Measurements from ENCODE around the gene KCNQ5. TPM values are rescaled to one million over a fixed set of nuclear protein-coding genes. Genes with fewer than 3 reads are reported as not detected.

Gene KCNQ5
- total and polyA plus RNA-seq, 10 of the 15 experiments (the other 5 are each of a cell fraction or from before 2014, with no cell fraction given) = 0.60 to 16.2 (median 3.2) TPM

- H3K36me3 ChIP-seq (ENCODE audit: control insufficient read depth in 2 of 2, insufficient read depth in 2 of 2, low read length in 1 of 2) = no peaks in the 10 kb centered on the region
- DNase-seq (ENCODE audit: low read depth, low spot score) (peak; percentile 65), FAIRE-seq (no peak), ATAC-seq (peak; percentile 88)
- ChIA-PET SMC1A (ENCODE audit: uncharacterized antibody, unreplicated experiment) (interaction anchor here (0.8 to 13.7 kb wide), 29 partner anchors 8 to 396 kb away, joined by 3 to 163 read pairs (median 5); no protein-coding TSS in a partner anchor), CTCF (interaction anchor here (0.7 to 4.0 kb wide), 14 partner anchors 10 to 430 kb away, joined by 3 to 39 read pairs (median 4); no protein-coding TSS in a partner anchor), RAD21 (ENCODE audit: unreplicated experiment) (interaction anchor here (0.8 to 6.4 kb wide), 19 partner anchors 10 to 445 kb away, joined by 3 to 94 read pairs (median 9); partner anchors contain the start of gene KCNQ5), POLR2A (interaction anchor here (0.7 to 2.4 kb wide), 15 partner anchors 12 to 285 kb away, joined by 3 to 24 read pairs (median 6); partner anchors contain the start of gene KCNQ5)
- H3K27me3 ChIP-seq (replicated peaks in 1 of 2; ENCODE audit: control insufficient read depth in 2 of 2, insufficient read depth in 2 of 2, low read length in 1 of 2) = no peaks in the 10 kb centered on the region
- no peaks in the 10 kb centered on the region for H4K20me1 ChIP-seq (ENCODE audit: control insufficient read depth, insufficient read depth)
- in situ Hi-C loops (cut with MboI) (no loop called here), intact Hi-C loops (cut with micrococcal nuclease; ENCODE audit: unreplicated experiment) (loop anchor here (1.0 to 2.0 kb wide), 2 partner anchors 35 to 59 kb away; no protein-coding TSS in a partner anchor)
- WGBS (ENCODE audit: insufficient coverage, insufficient replicate concordance, low lambda C conversion rate, missing lambda C conversion rate) = 35% methylated on average over 3 of the region's 3 CpGs
- no peak overlapping the region for H2AFZ ChIP-seq (ENCODE audit: control insufficient read depth, low read depth, low read length)
- H3K27ac ChIP-seq (ENCODE audit: control insufficient read depth, insufficient read depth) = peak overlapping the region; percentile 89
- peak overlapping the region; percentile 64 for H3K9ac ChIP-seq (ENCODE audit: control insufficient read depth, insufficient read depth, low read length)
- H3K4me3 ChIP-seq = peak overlapping the region; percentile 48; the same call in 1 of the 2 replicates
- H3K4me1 ChIP-seq (ENCODE audit: control insufficient read depth, insufficient read depth, low read length) = peaks cover 19% of the 10 kb centered on the region
- no peaks in the 10 kb centered on the region; the same call in 2 of the 3 replicates for H3K9me3 ChIP-seq (replicated peaks; ENCODE audit: control insufficient read depth, insufficient read depth, low read length)
- peak overlapping the region; percentile 67 for H3K4me2 ChIP-seq (ENCODE audit: control insufficient read depth, insufficient read depth)
- BruUV-seq (replicated peaks) = TSS peak; percentile 43
- peaks cover 36% of the 10 kb centered on the region for H3K79me2 ChIP-seq (ENCODE audit: control insufficient read depth, insufficient read depth, low read length)
- no peak for TF ChIP-seq PKNOX1 (IDR thresholded peaks at IDR 0.05)
- TF ChIP-seq HDAC2 (IDR thresholded peaks at IDR 0.05) = no peak
- TF ChIP-seq BHLHE40 (IDR thresholded peaks at IDR 0.05; ENCODE audit: borderline replicate concordance in 1 of 2, low read depth in 2 of 2, low read length in 1 of 2) = peak; percentile 23 to 71; a peak in 3 of 4 replicates
- peak; percentile 44; the same call in 1 of the 2 replicates for TF ChIP-seq ZNF384 (IDR thresholded peaks at IDR 0.05; ENCODE audit: borderline replicate concordance, low read depth, low read length)
- TF ChIP-seq IRF5 (IDR thresholded peaks at IDR 0.05; ENCODE audit: borderline replicate concordance) = no peak
- TF ChIP-seq, protein P1, sequence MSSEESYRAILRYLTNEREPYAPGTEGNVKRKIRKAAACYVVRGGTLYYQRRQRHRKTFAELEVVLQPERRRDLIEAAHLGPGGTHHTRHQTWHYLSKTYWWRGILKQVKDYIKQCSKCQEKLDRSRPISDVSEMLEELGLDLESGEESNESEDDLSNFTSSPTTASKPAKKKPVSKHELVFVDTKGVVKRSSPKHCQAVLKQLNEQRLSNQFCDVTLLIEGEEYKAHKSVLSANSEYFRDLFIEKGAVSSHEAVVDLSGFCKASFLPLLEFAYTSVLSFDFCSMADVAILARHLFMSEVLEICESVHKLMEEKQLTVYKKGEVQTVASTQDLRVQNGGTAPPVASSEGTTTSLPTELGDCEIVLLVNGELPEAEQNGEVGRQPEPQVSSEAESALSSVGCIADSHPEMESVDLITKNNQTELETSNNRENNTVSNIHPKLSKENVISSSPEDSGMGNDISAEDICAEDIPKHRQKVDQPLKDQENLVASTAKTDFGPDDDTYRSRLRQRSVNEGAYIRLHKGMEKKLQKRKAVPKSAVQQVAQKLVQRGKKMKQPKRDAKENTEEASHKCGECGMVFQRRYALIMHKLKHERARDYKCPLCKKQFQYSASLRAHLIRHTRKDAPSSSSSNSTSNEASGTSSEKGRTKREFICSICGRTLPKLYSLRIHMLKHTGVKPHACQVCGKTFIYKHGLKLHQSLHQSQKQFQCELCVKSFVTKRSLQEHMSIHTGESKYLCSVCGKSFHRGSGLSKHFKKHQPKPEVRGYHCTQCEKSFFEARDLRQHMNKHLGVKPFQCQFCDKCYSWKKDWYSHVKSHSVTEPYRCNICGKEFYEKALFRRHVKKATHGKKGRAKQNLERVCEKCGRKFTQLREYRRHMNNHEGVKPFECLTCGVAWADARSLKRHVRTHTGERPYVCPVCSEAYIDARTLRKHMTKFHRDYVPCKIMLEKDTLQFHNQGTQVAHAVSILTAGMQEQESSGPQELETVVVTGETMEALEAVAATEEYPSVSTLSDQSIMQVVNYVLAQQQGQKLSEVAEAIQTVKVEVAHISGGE (CRISPR knock-in tag; IDR thresholded peaks at IDR 0.05) = no peak
- TF ChIP-seq RFX5 (IDR thresholded peaks at IDR 0.05; ENCODE audit: low read depth, low read length) = no peak
- no peak for TF ChIP-seq TAF1 (IDR thresholded peaks at IDR 0.05; ENCODE audit: borderline replicate concordance, low read depth, low read length)
- no peak for TF ChIP-seq NFYB (IDR thresholded peaks at IDR 0.05; ENCODE audit: insufficient read depth, low read depth, low read length)
- TF ChIP-seq NRF1 (conservative IDR thresholded peaks at IDR 0.05; ENCODE audit: low read depth, low read length) = no peak
- TF ChIP-seq SIX5 (IDR thresholded peaks at IDR 0.05; ENCODE audit: low read depth, low read length, severe bottlenecking) = no peak
- no peak for TF ChIP-seq WRNIP1 (IDR thresholded peaks at IDR 0.05; ENCODE audit: borderline replicate concordance, low read depth, low read length)
- TF ChIP-seq RB1 (IDR thresholded peaks at IDR 0.05; ENCODE audit: borderline replicate concordance) = no peak
- no peak for TF ChIP-seq NFYA (IDR thresholded peaks at IDR 0.05; ENCODE audit: borderline replicate concordance, low read depth, low read length)
- peak; percentile 85; the same call in 1 of the 2 replicates for TF ChIP-seq TBL1XR1 (IDR thresholded peaks at IDR 0.05; ENCODE audit: low read depth, low read length)
- TF ChIP-seq YBX1 (IDR thresholded peaks at IDR 0.05) = no peak
- peak; percentile 69 for TF ChIP-seq NR2F1 (conservative IDR thresholded peaks at IDR 0.05)
Observed at GRCh38 chr6:72683797-72684196, 61.9 kb downstream of the KCNQ5 start.

Measured in GM12878 (cell line).